K562 (cell line): Measurements from ENCODE around the gene VGF. TPM values are rescaled to one million over a fixed set of nuclear protein-coding genes. Genes with fewer than 3 reads are reported as not detected.
A peak's percentile ranks its signal among the peaks of the same experiment; 100 is the strongest.

Experiments used
- BRCA1 ChIP-seq, 2 experiments: fragments of 450-650 bp in 1 of 2; sonication (generic) in 1 of 2; formaldehyde crosslinking in 1 of 2; IDR thresholded peaks; 2 replicates each; pipeline versions ENCODE4 v1.5.0 to v1.6.1; 2017 to 2020; ENCODE audit warnings: mild to moderate bottlenecking in 1 of 2, missing genetic modification reagents in 1 of 2
- FOSL1 ChIP-seq: fragments of 200-800 bp; sonication (Bioruptor generic); conservative IDR thresholded peaks from 2 replicates; pipeline ENCODE4 v1.6.1; 2016; ENCODE audit warnings: missing genetic modification characterization, missing compliant biosample characterization
- FOXK2 ChIP-seq, 2 experiments: fragments of 450-650 bp; IDR thresholded peaks in 1 of 2; conservative IDR thresholded peaks in 1 of 2; 2 replicates each; pipeline ENCODE4 v1.6.1; 2016; ENCODE audit warnings: low read depth in 2 of 2, mild to moderate bottlenecking in 1 of 2
- GATAD2A ChIP-seq: fragments of 450-650 bp; IDR thresholded peaks from 2 replicates; pipeline ENCODE4 v1.6.1; 2017
- HDAC1 ChIP-seq, 2 experiments: fragments of 450-650 bp; IDR thresholded peaks; 2 replicates each; pipeline ENCODE4 v1.6.1; 2016 to 2017; ENCODE audit warnings: inconsistent platforms in 1 of 2, mild to moderate bottlenecking in 1 of 2, moderate library complexity in 1 of 2
- HDGF ChIP-seq: fragments of 450-650 bp; IDR thresholded peaks from 2 replicates; pipeline ENCODE4 v1.6.1; 2016
- ILK ChIP-seq: fragments of 450-650 bp; IDR thresholded peaks from 2 replicates; pipeline ENCODE4 v1.6.1; 2016; ENCODE audit warnings: missing genetic modification characterization, low read depth, mild to moderate bottlenecking, missing compliant biosample characterization, moderate library complexity, borderline replicate concordance
- MCM7 ChIP-seq, 2 experiments: fragments of 450-650 bp; IDR thresholded peaks; 2 replicates each; pipeline ENCODE4 v1.6.1; 2016 to 2018
- MECOM ChIP-seq: fragments of 250-450 bp; sonication (Bioruptor Pico); IDR thresholded peaks from 2 replicates; pipeline ENCODE4 v1.8.0; 2022; ENCODE audit warnings: inconsistent platforms
- MIER1 ChIP-seq: fragments of 450-650 bp; IDR thresholded peaks from 2 replicates; pipeline ENCODE4 v1.6.1; 2016; ENCODE audit warnings: antibody characterized with exemption, mild to moderate bottlenecking, low read depth
- MLLT1 ChIP-seq, 2 experiments: fragments of 450-650 bp; IDR thresholded peaks; 2 replicates each; pipeline ENCODE4 v1.6.1; 2016
- MYBL2 ChIP-seq, 2 experiments: fragments of 450-650 bp in 1 of 2; sonication (generic) in 1 of 2; formaldehyde crosslinking in 1 of 2; IDR thresholded peaks; 2 replicates each; pipeline versions ENCODE4 v1.6.1 to v1.8.1; 2017 to 2022; ENCODE audit warnings: borderline replicate concordance in 1 of 2, inconsistent platforms in 1 of 2, low read depth in 1 of 2, mild to moderate bottlenecking in 1 of 2, missing genetic modification reagents in 1 of 2, moderate library complexity in 1 of 2
- NR2C1 ChIP-seq, 2 experiments: fragments of 450-650 bp; IDR thresholded peaks; 2 replicates each; pipeline ENCODE4 v1.6.1; 2017; ENCODE audit warnings: mild to moderate bottlenecking in 2 of 2, antibody characterized with exemption in 1 of 2, inconsistent platforms in 1 of 2, missing compliant biosample characterization in 1 of 2, missing genetic modification characterization in 1 of 2
- NR4A1 ChIP-seq, 2 experiments: fragments of 250-450 bp in 1 of 2; fragments of 450-650 bp in 1 of 2; sonication (Bioruptor Pico) in 1 of 2; IDR thresholded peaks; 2 replicates each; pipeline versions ENCODE4 v1.4.0 to v1.6.1; 2016 to 2020; ENCODE audit warnings: mild to moderate bottlenecking in 2 of 2, missing compliant biosample characterization in 1 of 2, missing genetic modification characterization in 1 of 2, moderate library complexity in 1 of 2
- NRF1 ChIP-seq, 2 experiments: fragments of 450-650 bp; IDR thresholded peaks in 1 of 2; conservative IDR thresholded peaks in 1 of 2; 2 replicates each; pipeline ENCODE4 v1.6.1; 2014; ENCODE audit warnings: mild to moderate bottlenecking in 2 of 2
- SREBF2 ChIP-seq: sonication (generic); formaldehyde crosslinking; IDR thresholded peaks from 2 replicates; pipeline ENCODE4 v1.4.0; 2020; ENCODE audit warnings: mild to moderate bottlenecking, missing genetic modification reagents
- SUPT5H ChIP-seq: fragments of 450-650 bp; IDR thresholded peaks from 2 replicates; pipeline ENCODE4 v1.6.1; 2016
- TARDBP ChIP-seq: fragments of 450-650 bp; IDR thresholded peaks from 2 replicates; pipeline ENCODE4 v1.6.1; 2016
- ZFP30 ChIP-seq: fragments of 250-450 bp; sonication (Bioruptor Pico); IDR thresholded peaks from 2 replicates; pipeline ENCODE4 v1.8.0; 2022; ENCODE audit warnings: moderate library complexity, mild to moderate bottlenecking, inconsistent platforms, borderline replicate concordance
- ZNF57 ChIP-seq: fragments of 450-650 bp; formaldehyde crosslinking; IDR thresholded peaks from 2 replicates; pipeline ENCODE4 v1.4.0; 2020; ENCODE audit warnings: mild to moderate bottlenecking, moderate library complexity
- ZNF644 ChIP-seq: fragments of 200-800 bp; sonication (Bioruptor generic); IDR thresholded peaks from 2 replicates; pipeline ENCODE4 v1.6.1; 2016; ENCODE audit warnings: low read depth, missing genetic modification characterization, missing compliant biosample characterization
- ZNF696 ChIP-seq: fragments of 250-450 bp; sonication (Bioruptor Pico); conservative IDR thresholded peaks from 2 replicates; pipeline ENCODE4 v1.4.0; 2020; ENCODE audit warnings: mild to moderate bottlenecking, moderate library complexity
- ZNF75A ChIP-seq: fragments of 450-650 bp; formaldehyde crosslinking; IDR thresholded peaks from 2 replicates; pipeline ENCODE4 v1.4.0; 2020; ENCODE audit warnings: mild to moderate bottlenecking
- ZNF778 ChIP-seq: fragments of 450-650 bp; formaldehyde crosslinking; IDR thresholded peaks from 2 replicates; pipeline ENCODE4 v1.4.0; 2020; ENCODE audit warnings: mild to moderate bottlenecking, moderate library complexity
- polyA plus RNA-seq, 8 experiments: library from polyadenylated mRNA; depleted of rRNA in 4 of 8; stranded (reverse) in 5 of 8; unstranded in 3 of 8; fragments of >200 nt; fragmentation: Nextera tagmentation in 2 of 8; fragmentation: Illumina TruSeq in 1 of 8; extraction: Ambion mirVana in 2 of 8; extraction: Trizol in 1 of 8; gene quantifications; 2 replicates each; pipeline versions ENCODE4 v1.2.1 to v1.2.3, GENCODE V29; 2011 to 2014; ENCODE audit warnings: inconsistent platforms in 1 of 8, missing spikeins in 1 of 8
- total RNA-seq, 7 experiments: library from RNA; depleted of rRNA in 6 of 7; stranded (reverse); fragments of >200 nt in 6 of 7; fragmentation: Illumina TruSeq in 2 of 7; extraction: Trizol in 2 of 7; gene quantifications; 2 replicates each; pipeline versions ENCODE4 v1.2.1 to v1.2.3, GENCODE V29; 2011 to 2021; ENCODE audit warnings: low replicate concordance in 1 of 7
- TF ChIP-seq, protein P1 (sequence below): fragments of 250-450 bp; sonication (Bioruptor Pico); IDR thresholded peaks from 2 replicates; pipeline ENCODE4 v1.8.0; 2021; ENCODE audit warnings: moderate library complexity, mild to moderate bottlenecking, inconsistent platforms

The VGF gene
- total and polyA plus RNA-seq, 9 of the 15 experiments (the other 6 are each of a cell fraction or from before 2014, with no cell fraction given) = 0.03 to 5.7 (median 0.34) TPM

- TF ChIP-seq BRCA1 (IDR thresholded peaks at IDR 0.05) (no peak), BRCA1 (CRISPR knock-in tag; IDR thresholded peaks at IDR 0.05) (no peak), FOSL1 (tag) (peak; percentile 100), MCM7 (IDR thresholded peaks at IDR 0.05) (0 out of 4 replicates have a peak, but pooled peaks of 1 of the 2 experiments have one; percentile 44), NR4A1 (CRISPR knock-in tag; IDR thresholded peaks at IDR 0.05) (no peak), NR4A1 (tag; IDR thresholded peaks at IDR 0.05) (peak; percentile 68; the same call in 1 of the 2 replicates), ZNF778 (no peak), HDAC1 (IDR thresholded peaks at IDR 0.05) (peak; percentile 6 to 87; a peak in 2 of 4 replicates), ZNF644 (tag) (no peak), MIER1 (0 out of 2 replicates have a peak, but pooled peaks have one; percentile 34), NR2C1 (IDR thresholded peaks at IDR 0.05) (peak; percentile 47; the same call in 1 of the 2 replicates), NR2C1 (tag; IDR thresholded peaks at IDR 0.05) (no peak; the same call in 1 of the 2 replicates), ZNF696 (CRISPR knock-in tag) (no peak), TARDBP (peak; percentile 70; the same call in 1 of the 2 replicates), ZFP30 (no peak), MLLT1 (IDR thresholded peaks at IDR 0.05) (peak; percentile 51 to 76; a peak in 3 of 4 replicates), NRF1 (conservative IDR thresholded peaks at IDR 0.05 in 1 of 2, IDR thresholded peaks at IDR 0.05 in 1 of 2) (no peak; a peak in 1 of 4 replicates), ZNF75A (CRISPR knock-in tag) (no peak), GATAD2A (peak; percentile 97), FOXK2 (conservative IDR thresholded peaks at IDR 0.05 in 1 of 2, IDR thresholded peaks at IDR 0.05 in 1 of 2; ENCODE audit: low read depth in 2 of 2) (peak; percentile 75), SREBF2 (no peak), HDGF (no peak), ILK (tag) (no peak), ZNF57 (CRISPR knock-in tag) (no peak), MECOM (CRISPR knock-in tag) (no peak), MYBL2 (IDR thresholded peaks at IDR 0.05; ENCODE audit: low read depth) (no peak), MYBL2 (CRISPR knock-in tag; IDR thresholded peaks at IDR 0.05; ENCODE audit: borderline replicate concordance) (no peak), SUPT5H (peak; percentile 77)
- TF ChIP-seq, protein P1, sequence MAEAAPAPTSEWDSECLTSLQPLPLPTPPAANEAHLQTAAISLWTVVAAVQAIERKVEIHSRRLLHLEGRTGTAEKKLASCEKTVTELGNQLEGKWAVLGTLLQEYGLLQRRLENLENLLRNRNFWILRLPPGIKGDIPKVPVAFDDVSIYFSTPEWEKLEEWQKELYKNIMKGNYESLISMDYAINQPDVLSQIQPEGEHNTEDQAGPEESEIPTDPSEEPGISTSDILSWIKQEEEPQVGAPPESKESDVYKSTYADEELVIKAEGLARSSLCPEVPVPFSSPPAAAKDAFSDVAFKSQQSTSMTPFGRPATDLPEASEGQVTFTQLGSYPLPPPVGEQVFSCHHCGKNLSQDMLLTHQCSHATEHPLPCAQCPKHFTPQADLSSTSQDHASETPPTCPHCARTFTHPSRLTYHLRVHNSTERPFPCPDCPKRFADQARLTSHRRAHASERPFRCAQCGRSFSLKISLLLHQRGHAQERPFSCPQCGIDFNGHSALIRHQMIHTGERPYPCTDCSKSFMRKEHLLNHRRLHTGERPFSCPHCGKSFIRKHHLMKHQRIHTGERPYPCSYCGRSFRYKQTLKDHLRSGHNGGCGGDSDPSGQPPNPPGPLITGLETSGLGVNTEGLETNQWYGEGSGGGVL = no peak
Measured at GRCh38 chr7:101138213-101138870, 27.0 kb downstream of the VGF start (continued).
